LNCAP (cell line): ENCODE measurements around the gene PTPRK.

ENCODE experiments used
- TF ChIP-seq, protein P1 (sequence below): fragments of 450-650 bp; IDR thresholded peaks from 2 replicates; pipeline ENCODE4 v1.5.1; 2017; ENCODE audit warnings: mild to moderate bottlenecking

The PTPRK gene

DNA sequence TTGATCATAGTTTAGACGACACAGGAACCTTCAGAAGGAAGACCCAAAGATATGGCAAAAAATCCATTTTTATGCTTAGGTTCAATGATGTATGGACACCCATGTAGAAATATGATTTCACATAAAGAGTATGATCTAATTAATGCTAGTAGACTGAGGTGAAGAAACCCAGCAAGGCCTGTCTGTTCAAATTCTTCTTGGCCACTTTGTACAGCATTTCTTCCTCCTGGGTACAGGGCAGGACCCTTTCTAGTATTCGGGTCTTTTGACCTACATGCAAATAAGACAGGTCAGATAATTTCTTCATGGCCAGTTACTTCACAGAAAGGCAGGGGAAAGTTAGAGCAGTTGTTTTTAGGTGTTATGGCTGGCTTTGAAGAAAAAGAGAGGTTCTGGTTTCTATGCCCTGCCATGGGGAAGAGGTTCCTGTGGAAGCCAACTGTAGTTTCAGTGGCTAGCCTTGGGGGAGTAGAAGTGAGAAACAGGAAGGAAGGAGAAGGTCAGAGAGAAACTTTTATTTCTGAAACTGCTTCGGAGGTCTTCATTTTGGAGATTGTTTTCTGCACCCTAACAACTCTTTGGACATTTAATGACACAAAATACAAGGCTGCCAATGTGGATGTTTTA lies 208.3 kb downstream of the PTPRK start:
- TF ChIP-seq, protein P1, sequence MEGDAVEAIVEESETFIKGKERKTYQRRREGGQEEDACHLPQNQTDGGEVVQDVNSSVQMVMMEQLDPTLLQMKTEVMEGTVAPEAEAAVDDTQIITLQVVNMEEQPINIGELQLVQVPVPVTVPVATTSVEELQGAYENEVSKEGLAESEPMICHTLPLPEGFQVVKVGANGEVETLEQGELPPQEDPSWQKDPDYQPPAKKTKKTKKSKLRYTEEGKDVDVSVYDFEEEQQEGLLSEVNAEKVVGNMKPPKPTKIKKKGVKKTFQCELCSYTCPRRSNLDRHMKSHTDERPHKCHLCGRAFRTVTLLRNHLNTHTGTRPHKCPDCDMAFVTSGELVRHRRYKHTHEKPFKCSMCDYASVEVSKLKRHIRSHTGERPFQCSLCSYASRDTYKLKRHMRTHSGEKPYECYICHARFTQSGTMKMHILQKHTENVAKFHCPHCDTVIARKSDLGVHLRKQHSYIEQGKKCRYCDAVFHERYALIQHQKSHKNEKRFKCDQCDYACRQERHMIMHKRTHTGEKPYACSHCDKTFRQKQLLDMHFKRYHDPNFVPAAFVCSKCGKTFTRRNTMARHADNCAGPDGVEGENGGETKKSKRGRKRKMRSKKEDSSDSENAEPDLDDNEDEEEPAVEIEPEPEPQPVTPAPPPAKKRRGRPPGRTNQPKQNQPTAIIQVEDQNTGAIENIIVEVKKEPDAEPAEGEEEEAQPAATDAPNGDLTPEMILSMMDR: no peak

DNA sequence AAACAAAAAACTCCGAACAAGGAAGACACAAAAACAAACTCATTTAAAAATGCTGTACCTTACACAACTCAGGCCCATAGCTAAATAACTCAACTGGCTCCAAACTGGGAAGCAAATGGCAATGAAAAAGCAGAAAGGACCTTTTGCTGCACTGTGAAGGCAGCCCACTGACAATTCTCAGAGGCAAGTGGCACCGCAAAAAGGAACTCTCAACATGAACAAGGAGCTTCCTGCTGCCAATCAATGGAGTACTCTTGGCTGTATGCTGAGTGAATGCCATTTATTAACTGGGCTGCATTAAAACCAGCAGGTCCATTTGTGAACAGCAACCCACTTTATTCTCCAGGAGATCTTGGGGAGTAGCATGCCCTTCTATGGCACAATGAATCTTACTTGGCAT lies 209.9 kb downstream of the PTPRK start:
- TF ChIP-seq, protein P1: no peak

DNA sequence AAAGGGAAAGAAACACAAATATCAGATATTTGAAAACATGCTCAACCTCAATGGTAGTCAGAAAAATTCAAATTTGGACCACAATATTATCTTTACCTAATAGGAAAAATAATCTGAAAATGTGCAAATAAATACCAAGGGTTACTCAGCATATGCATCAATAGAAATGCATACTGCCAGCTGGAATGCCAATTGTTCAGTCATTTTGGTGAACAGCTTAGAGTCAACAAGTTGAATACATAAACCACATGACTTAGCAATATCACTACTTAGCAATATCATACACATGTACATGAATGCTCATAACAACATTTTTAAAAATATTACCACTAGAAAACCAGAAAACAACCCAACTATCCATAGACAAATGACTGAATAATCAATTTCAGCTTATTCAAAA lies 212.7 kb downstream of the PTPRK start:
- TF ChIP-seq, protein P1: no peak

DNA sequence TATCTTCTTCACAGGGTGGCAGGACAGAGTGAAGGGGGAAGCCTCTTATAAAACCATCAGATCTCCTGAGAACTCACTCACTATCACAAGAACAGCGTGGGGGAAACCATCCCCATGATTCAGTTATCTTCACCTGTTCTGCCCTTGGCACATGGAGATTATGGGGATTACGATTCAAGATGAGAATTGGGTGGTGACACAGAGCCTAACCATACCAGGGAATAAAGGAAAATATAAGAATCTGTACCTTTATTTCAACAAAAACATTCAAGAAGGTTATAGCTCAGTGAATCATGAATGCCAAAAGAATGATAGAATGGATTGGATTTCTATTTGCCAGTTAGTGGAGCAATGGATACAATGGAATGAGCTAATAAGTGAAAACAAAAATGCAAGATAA lies 214.4 kb downstream of the PTPRK start:
- TF ChIP-seq, protein P1: no peak

DNA sequence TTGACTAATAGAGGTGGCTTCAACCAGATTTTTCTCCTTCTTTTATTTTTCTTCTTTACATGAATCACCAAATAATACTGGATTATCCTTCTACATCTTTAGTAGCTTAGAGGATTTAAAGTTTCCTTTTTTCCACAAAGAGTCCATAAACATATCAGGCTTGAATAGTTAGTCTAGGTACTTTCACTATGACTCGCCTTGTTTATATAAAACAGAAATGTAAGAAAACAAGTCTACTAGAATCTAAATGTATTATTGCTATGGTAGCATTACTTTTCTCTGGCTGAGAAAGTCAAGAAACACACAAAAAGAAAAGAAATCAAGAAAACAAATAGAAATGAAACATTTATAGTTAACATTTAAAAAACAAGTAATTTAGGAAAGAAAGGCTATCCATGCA lies 215.2 kb downstream of the PTPRK start:
- TF ChIP-seq, protein P1: no peak

DNA sequence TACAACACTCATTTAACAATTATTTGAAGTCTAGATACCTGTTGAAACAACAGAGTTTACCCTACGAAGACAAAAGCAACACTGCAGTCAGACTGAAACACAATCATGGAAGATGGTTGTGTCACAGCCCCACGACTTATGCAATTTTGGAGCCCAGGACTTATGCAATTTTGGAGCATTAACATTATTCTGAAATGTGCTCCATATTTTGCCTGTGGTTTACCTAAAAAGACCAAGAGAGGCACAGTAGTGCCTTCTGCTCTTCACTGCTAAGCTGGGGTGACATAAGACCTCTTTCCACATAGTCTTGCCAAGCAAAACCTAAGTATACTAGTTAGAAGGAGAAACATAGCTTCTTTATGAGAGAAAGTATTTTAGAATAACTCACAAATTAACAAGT lies 216.5 kb downstream of the PTPRK start:
- TF ChIP-seq, protein P1: no peak

DNA sequence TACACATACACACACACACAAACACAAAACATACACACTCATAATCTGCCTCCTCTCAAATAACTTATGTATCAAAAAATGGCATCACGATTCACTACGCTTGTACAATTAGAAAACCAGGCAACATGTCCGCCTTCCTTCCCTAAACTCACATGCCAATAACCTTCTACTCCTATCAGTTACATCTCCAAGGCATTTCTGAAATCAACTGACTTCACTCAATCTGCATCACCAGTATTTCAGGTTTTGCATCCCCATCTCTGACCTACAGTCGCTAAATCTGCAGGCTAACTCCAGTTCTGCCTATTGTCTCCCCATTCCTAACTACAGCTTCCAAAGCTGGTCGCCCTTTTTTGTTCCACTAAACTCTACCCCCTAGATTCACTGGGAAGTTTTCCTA lies 217.5 kb downstream of the PTPRK start:
- TF ChIP-seq, protein P1: no peak

DNA sequence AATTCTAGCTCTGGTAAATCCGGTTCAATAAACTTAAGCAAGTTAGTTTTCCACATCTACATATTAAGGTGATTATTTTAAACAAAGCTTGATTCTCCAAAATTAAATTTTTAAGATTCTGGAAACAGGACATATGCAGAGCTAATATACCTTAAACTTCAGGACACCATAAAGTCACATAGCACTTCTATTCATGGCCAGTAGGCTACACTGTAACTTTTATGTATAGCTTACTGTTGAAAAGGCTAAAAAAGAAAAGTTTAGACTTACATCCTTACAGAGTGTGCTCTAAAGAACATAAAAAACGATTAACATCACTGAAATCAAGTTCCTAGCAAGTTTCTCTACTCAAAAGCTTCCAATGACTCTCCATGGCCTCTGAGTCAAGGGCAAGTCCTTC lies 224.7 kb downstream of the PTPRK start:
- TF ChIP-seq, protein P1: peak; percentile 26; the same call in 1 of the 2 replicates
